A673 (cell line): ENCODE results near the gene GNAZ. TPM values are rescaled to one million over a fixed set of nuclear protein-coding genes. Genes with fewer than 3 reads are reported as not detected.

Source experiments
- BruUV-seq: library from RNA; stranded (reverse); fragments of 400-500 nt; replicated peaks from 2 replicates; lab custom pipeline; 2021; lab: Mats Ljungman, UMichigan
- CTCF ChIA-PET: fragments of 300-600 bp; sonication (Branson Sonifier 250); formaldehyde crosslinking; loops from one replicate; lab custom pipeline; 2022; ENCODE audit warnings: antibody characterized with exemption; lab: Charles Lee
- POLR2A ChIA-PET: fragments of 300-600 bp; sonication (Branson Sonifier 250); formaldehyde crosslinking; loops from one replicate; lab custom pipeline; 2022; ENCODE audit warnings: antibody characterized with exemption; ENCODE audit not compliant: low non-redundant PET; lab: Charles Lee
- DNase-seq: peaks from one replicate; pipeline ENCODE4 v3.0.0-alpha.2; 2015; ENCODE audit warnings: low spot score
- H3K27ac ChIP-seq: fragments of 200-600 bp; sonication (generic); 2 replicates; pipeline ENCODE4 v1.5.1; 2016; ENCODE audit warnings: mixed run types, low read depth, mild to moderate bottlenecking, mixed read lengths, antibody characterized with exemption, low read length; ENCODE audit not compliant: poor library complexity, severe bottlenecking
- H3K27me3 ChIP-seq: fragments of 200-600 bp; sonication (generic); replicated peaks from 2 replicates; pipeline ENCODE4 v1.6.1; 2017; ENCODE audit warnings: mixed run types, low read depth, mild to moderate bottlenecking, mixed read lengths, antibody characterized with exemption, low read length; ENCODE audit not compliant: insufficient read depth, poor library complexity
- H3K36me3 ChIP-seq: fragments of 200-600 bp; sonication (generic); 2 replicates; pipeline ENCODE4 v1.6.1; 2016; ENCODE audit warnings: mixed run types, mild to moderate bottlenecking, mixed read lengths, antibody characterized with exemption, low read length; ENCODE audit not compliant: insufficient read depth, poor library complexity, severe bottlenecking
- H3K4me1 ChIP-seq: fragments of 200-600 bp; sonication (generic); 2 replicates; pipeline ENCODE4 v1.6.1; 2017; ENCODE audit warnings: mixed run types, mild to moderate bottlenecking, mixed read lengths, antibody characterized with exemption, low read length; ENCODE audit not compliant: insufficient read depth, poor library complexity, severe bottlenecking
- H3K4me3 ChIP-seq: fragments of 200-600 bp; sonication (generic); 2 replicates; pipeline ENCODE4 v1.5.1; 2016; ENCODE audit warnings: low read depth, mixed run types, mild to moderate bottlenecking, mixed read lengths, low read length; ENCODE audit not compliant: poor library complexity, severe bottlenecking
- H3K9me3 ChIP-seq: fragments of 200-600 bp; sonication (generic); 2 replicates; pipeline ENCODE4 v1.6.1; 2016; ENCODE audit warnings: mixed run types, low read depth, mild to moderate bottlenecking, mixed read lengths, antibody characterized with exemption, low read length; ENCODE audit not compliant: poor library complexity, severe bottlenecking
- CTCF ChIP-seq: fragments of 300-800, 200-600 bp; sonication (generic); conservative IDR thresholded peaks from 2 replicates; pipeline ENCODE4 v1.5.1; 2017; ENCODE audit warnings: low read depth, mild to moderate bottlenecking, antibody characterized with exemption, low read length, moderate library complexity, mixed read lengths
- EZH2 ChIP-seq: fragments of 200-600 bp; sonication (generic); IDR thresholded peaks from 2 replicates; pipeline ENCODE4 v1.6.1; 2017; ENCODE audit warnings: borderline replicate concordance, low read depth, mild to moderate bottlenecking, mixed read lengths, antibody characterized with exemption, low read length; ENCODE audit not compliant: poor library complexity, severe bottlenecking
- intact Hi-C: fragments of 100-400 bp; cut with micrococcal nuclease; formaldehyde crosslinking; loops from one replicate; pipeline ENCODE4 v1.10.0; 2022; ENCODE audit not compliant: unreplicated experiment
- total RNA-seq: library from RNA; stranded (reverse); gene quantifications from 2 replicates; pipeline ENCODE4 v1.2.3, GENCODE V29; 2021

Gene GNAZ
- total RNA-seq, 1 experiment from 2014 or later = 5.1 TPM

- BruUV-seq = no TSS peak
- Histone ChIP-seq H3K9me3 (no peaks in the 10 kb centered on the region), H3K36me3 (no peaks in the 10 kb centered on the region), H3K4me1 (peaks cover 6% of the 10 kb centered on the region), H3K4me3 (no peak overlapping the region), H3K27ac (no peak overlapping the region), H3K27me3 (no peaks in the 10 kb centered on the region)
- ChIA-PET POLR2A (no interaction called here), CTCF (no interaction called here)
- intact Hi-C loops = no loop called here
- DNase-seq = no peak
- no peak for TF ChIP-seq EZH2
- TF ChIP-seq CTCF = no peak
These were observed 4.1 kb downstream of the GNAZ start for GRCh38 chr22:23074451-23074850.

- no peak for DNase-seq
- no TSS peak for BruUV-seq
- Histone ChIP-seq H3K27me3 (no peaks in the 10 kb centered on the region), H3K4me3 (no peak overlapping the region), H3K4me1 (peaks cover 6% of the 10 kb centered on the region), H3K36me3 (no peaks in the 10 kb centered on the region), H3K27ac (no peak overlapping the region), H3K9me3 (no peaks in the 10 kb centered on the region)
- CTCF ChIA-PET = no interaction called here
- POLR2A ChIA-PET = no interaction called here
- intact Hi-C loops = no loop called here
- TF ChIP-seq EZH2 (no peak), CTCF (no peak)
These were observed 4.7 kb downstream of the GNAZ start for GRCh38 chr22:23075050-23075449.

- CTCF ChIA-PET = no interaction called here
- TF ChIP-seq CTCF (no peak), EZH2 (no peak)
- DNase-seq = no peak
These were observed 5.4 kb downstream of the GNAZ start for GRCh38 chr22:23075525-23076216.

More at GRCh38 chr22:23075525-23076216, 5.4 kb downstream of the GNAZ start:
- no TSS peak for BruUV-seq
- intact Hi-C loops = no loop called here
- Histone ChIP-seq H3K4me3 (no peak overlapping the region), H3K27ac (no peak overlapping the region), H3K4me1 (peaks cover 5% of the 10 kb centered on the region), H3K36me3 (no peaks in the 10 kb centered on the region), H3K27me3 (no peaks in the 10 kb centered on the region), H3K9me3 (no peaks in the 10 kb centered on the region)
- POLR2A ChIA-PET = no interaction called here
